ENCODE measurements around the gene SPRED2.
A peak's percentile ranks its signal among the peaks of the same experiment; 100 is the strongest.

DNA sequence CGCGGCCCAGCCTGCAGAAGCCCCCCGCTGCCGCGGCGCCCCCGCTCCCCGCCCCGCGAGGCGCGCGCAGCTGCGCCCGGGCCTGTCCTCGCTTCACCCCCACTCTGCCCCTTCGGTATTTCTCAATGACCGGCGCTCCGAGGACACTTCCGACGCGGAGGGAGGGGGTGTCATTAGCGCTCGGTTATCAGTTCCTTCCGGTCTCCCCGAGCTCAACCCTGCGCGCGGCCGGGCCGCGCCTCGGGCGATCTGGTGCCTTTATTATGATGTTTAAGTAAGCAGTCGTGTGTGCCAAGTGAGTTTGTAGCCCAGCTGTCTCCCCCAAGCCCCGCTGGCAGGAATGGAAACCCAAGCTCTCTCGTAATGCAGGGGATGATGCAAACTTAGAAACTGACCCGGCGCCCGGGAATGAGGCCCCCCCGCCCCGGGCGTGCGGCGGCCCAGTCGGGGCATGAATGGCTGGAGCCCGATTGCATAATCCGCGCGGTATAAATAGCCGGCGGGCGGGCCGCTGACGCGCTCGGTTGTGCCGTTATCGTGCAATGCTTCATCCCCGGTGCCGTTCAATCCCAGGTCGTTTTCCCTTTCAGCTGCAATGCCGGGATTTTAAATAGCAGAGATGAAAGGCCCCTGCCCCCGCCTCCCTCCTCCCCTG lies 3.9 kb upstream of the SPRED2 start:
- TF ChIP-seq, protein P1, sequence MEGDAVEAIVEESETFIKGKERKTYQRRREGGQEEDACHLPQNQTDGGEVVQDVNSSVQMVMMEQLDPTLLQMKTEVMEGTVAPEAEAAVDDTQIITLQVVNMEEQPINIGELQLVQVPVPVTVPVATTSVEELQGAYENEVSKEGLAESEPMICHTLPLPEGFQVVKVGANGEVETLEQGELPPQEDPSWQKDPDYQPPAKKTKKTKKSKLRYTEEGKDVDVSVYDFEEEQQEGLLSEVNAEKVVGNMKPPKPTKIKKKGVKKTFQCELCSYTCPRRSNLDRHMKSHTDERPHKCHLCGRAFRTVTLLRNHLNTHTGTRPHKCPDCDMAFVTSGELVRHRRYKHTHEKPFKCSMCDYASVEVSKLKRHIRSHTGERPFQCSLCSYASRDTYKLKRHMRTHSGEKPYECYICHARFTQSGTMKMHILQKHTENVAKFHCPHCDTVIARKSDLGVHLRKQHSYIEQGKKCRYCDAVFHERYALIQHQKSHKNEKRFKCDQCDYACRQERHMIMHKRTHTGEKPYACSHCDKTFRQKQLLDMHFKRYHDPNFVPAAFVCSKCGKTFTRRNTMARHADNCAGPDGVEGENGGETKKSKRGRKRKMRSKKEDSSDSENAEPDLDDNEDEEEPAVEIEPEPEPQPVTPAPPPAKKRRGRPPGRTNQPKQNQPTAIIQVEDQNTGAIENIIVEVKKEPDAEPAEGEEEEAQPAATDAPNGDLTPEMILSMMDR (IDR thresholded peaks at IDR 0.05) = peak in 1 of 4 experiments; percentile 7
- TF ChIP-seq POLR2A (IDR thresholded peaks at IDR 0.05) = peak; percentile 55 to 74

All from uterus (tissue), 2 donors.